GM19328 (cell line): Measurements from ENCODE around the gene FRA10AC1.

Experiments used
- ATAC-seq: cut with Tn5 transposase; IDR thresholded peaks from one replicate; pipeline ENCODE4 v1.9.1; 2021; ENCODE audit warnings: mild to moderate bottlenecking, moderate library complexity; ENCODE audit not compliant: unreplicated experiment

FRA10AC1 gene

GRCh38 chr10:93630625-93631557 is 71.5 kb downstream of the FRA10AC1 start:
- ATAC-seq, result no peak

- no peak for ATAC-seq
Observed at GRCh38 chr10:93629647-93630305, 72.6 kb downstream of the FRA10AC1 start.

- no peak for ATAC-seq
Observed at GRCh38 chr10:93628858-93629257, 73.5 kb downstream of the FRA10AC1 start.

- ATAC-seq, result no peak
Observed at GRCh38 chr10:93622942-93623341, 79.5 kb downstream of the FRA10AC1 start.

GRCh38 chr10:93620925-93621324 is 81.5 kb downstream of the FRA10AC1 start:
- no peak for ATAC-seq
